Karpas-422 (cell line): ENCODE results near the gene SMYD3. TPM values are rescaled to one million over a fixed set of nuclear protein-coding genes. Genes with fewer than 3 reads are reported as not detected.

Experiments used
- DNase-seq: peaks from one replicate; pipeline ENCODE4 v3.0.0-alpha.2; 2015
- H2AFZ ChIP-seq: fragments of 200-600 bp; sonication (generic); 2 replicates; pipeline ENCODE4 v1.6.1; 2014; ENCODE audit warnings: antibody characterized with exemption, low read length, mixed read lengths
- H3K27ac ChIP-seq: fragments of 200-600 bp; sonication (generic); 2 replicates; pipeline ENCODE4 v1.5.1; 2014; ENCODE audit warnings: mild to moderate bottlenecking, low read length, moderate library complexity
- H3K27me3 ChIP-seq: fragments of 200-600 bp; sonication (generic); 2 replicates; pipeline ENCODE4 v1.6.1; 2014; ENCODE audit warnings: low read length, mixed read lengths
- H3K36me3 ChIP-seq: fragments of 200-600 bp; sonication (generic); 2 replicates; pipeline ENCODE4 v1.6.1; 2014; ENCODE audit warnings: low read length, mixed read lengths; ENCODE audit not compliant: insufficient read depth
- H3K4me1 ChIP-seq: fragments of 200-600 bp; sonication (generic); 2 replicates; pipeline ENCODE4 v1.6.1; 2014; ENCODE audit warnings: mild to moderate bottlenecking, low read length, mixed read lengths
- H3K4me2 ChIP-seq: fragments of 200-600 bp; sonication (generic); 2 replicates; pipeline ENCODE4 v1.6.1; 2014; ENCODE audit warnings: low read length, low read depth, mild to moderate bottlenecking; ENCODE audit not compliant: poor library complexity, severe bottlenecking
- H3K4me3 ChIP-seq: fragments of 200-600 bp; sonication (generic); 2 replicates; pipeline ENCODE4 v1.5.1; 2014; ENCODE audit warnings: mild to moderate bottlenecking, antibody characterized with exemption, low read length, mixed read lengths
- H3K79me2 ChIP-seq: fragments of 200-600 bp; sonication (generic); 2 replicates; pipeline ENCODE4 v1.6.1; 2014; ENCODE audit warnings: mild to moderate bottlenecking, low read length, mixed read lengths
- H3K9ac ChIP-seq: fragments of 200-600 bp; sonication (generic); 2 replicates; pipeline ENCODE4 v1.6.0; 2014; ENCODE audit warnings: low read length
- H3K9me2 ChIP-seq: fragments of 200-600 bp; sonication (generic), shearing (Covaris generic); replicated peaks from 2 replicates; pipeline ENCODE4 v1.6.0; 2014; ENCODE audit warnings: mild to moderate bottlenecking, low read length, moderate library complexity; ENCODE audit not compliant: insufficient read depth
- H3K9me3 ChIP-seq: fragments of 300-700, 200-600 bp; sonication (generic); 2 replicates; pipeline ENCODE4 v1.6.1; 2014; ENCODE audit warnings: low read length, mixed read lengths
- H4K20me1 ChIP-seq: fragments of 200-600 bp; sonication (generic); 2 replicates; pipeline ENCODE4 v1.6.1; 2014; ENCODE audit warnings: mild to moderate bottlenecking, antibody characterized with exemption, low read length, low read depth; ENCODE audit not compliant: insufficient read depth
- total RNA-seq: library from RNA; depleted of rRNA; stranded (reverse); fragments of >200 nt; shearing (Covaris generic); gene quantifications from 2 replicates; pipeline ENCODE4 v1.2.3, GENCODE V29; 2014; ENCODE audit warnings: low replicate concordance

Gene SMYD3
- total RNA-seq, 1 experiment from 2014 or later: 67.1 TPM

GRCh38 chr1:246221485-246222255, 285.4 kb downstream of the SMYD3 start:
- H3K27me3 ChIP-seq: no peaks in the 10 kb centered on the region
- peaks cover 8% of the 10 kb centered on the region for H3K9me3 ChIP-seq
- H3K9me2 ChIP-seq: no peaks in the 10 kb centered on the region
- no peak for DNase-seq
- no peaks in the 10 kb centered on the region; the same call in 1 of the 2 replicates for H3K36me3 ChIP-seq
- H3K27ac ChIP-seq: no peak overlapping the region
- H3K9ac ChIP-seq: no peak overlapping the region
- peaks cover 18% of the 10 kb centered on the region for H3K79me2 ChIP-seq
- no peak overlapping the region for H3K4me3 ChIP-seq
- peaks cover 45% of the 10 kb centered on the region for H3K4me1 ChIP-seq
- H3K4me2 ChIP-seq: no peak overlapping the region
- no peaks in the 10 kb centered on the region for H4K20me1 ChIP-seq
- H2AFZ ChIP-seq: no peak overlapping the region

- Histone ChIP-seq H3K79me2 (peaks cover 24% of the 10 kb centered on the region), H2AFZ (no peak overlapping the region), H3K27me3 (no peaks in the 10 kb centered on the region), H3K9me3 (peaks cover 8% of the 10 kb centered on the region), H3K36me3 (no peaks in the 10 kb centered on the region; the same call in 1 of the 2 replicates), H3K4me2 (no peak overlapping the region), H3K9me2 (no peaks in the 10 kb centered on the region), H3K9ac (no peak overlapping the region), H4K20me1 (no peaks in the 10 kb centered on the region), H3K4me3 (no peak overlapping the region), H3K27ac (peak overlapping the region; percentile 92), H3K4me1 (peaks cover 49% of the 10 kb centered on the region)
- DNase-seq: no peak
These were observed 286.5 kb downstream of the SMYD3 start for GRCh38 chr1:246220495-246221065.

DNA sequence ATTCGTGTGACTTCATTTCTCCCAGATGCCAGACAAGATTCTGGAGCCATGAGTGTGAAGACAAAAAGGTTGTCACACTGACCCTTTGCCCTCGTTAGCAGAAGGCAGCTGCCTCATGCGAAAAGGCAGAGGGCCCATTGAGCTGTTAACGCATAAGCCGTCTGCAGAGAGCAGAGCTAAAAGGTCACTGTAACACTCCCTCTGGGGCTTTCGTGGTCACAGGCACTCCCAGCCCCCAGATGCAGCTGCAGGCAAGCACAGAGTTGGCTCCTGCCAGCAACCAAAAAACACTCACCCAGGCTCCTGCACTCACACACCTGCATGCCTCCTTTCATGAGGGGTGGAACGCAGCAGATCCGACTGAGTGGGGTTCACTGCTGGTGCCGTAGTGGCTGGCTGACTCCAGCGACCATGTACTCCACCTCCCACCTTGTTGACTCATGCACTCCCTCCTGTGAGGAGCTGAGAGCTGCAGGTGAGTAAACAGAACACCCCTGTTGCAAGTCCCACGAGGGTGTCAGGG, 287.5 kb downstream of the SMYD3 start:
- peak; percentile 92 for DNase-seq
- Histone ChIP-seq H3K4me3 (peak overlapping the region; percentile 57), H2AFZ (no peak overlapping the region), H3K4me2 (peak overlapping the region; percentile 54), H3K79me2 (peaks cover 25% of the 10 kb centered on the region), H3K9me3 (peaks cover 8% of the 10 kb centered on the region), H3K27me3 (no peaks in the 10 kb centered on the region), H3K9ac (peak overlapping the region; percentile 66), H3K9me2 (no peaks in the 10 kb centered on the region), H3K36me3 (no peaks in the 10 kb centered on the region; the same call in 1 of the 2 replicates), H3K27ac (peak overlapping the region; percentile 92), H3K4me1 (peaks cover 59% of the 10 kb centered on the region), H4K20me1 (no peaks in the 10 kb centered on the region)

GRCh38 chr1:246218686-246219085, 288.4 kb downstream of the SMYD3 start:
- H3K27me3 ChIP-seq: no peaks in the 10 kb centered on the region
- peak overlapping the region; percentile 92 for H3K27ac ChIP-seq
- no peak for DNase-seq
- H3K36me3 ChIP-seq: no peaks in the 10 kb centered on the region; the same call in 1 of the 2 replicates
- peak overlapping the region; percentile 57 for H3K4me3 ChIP-seq
- H3K9me2 ChIP-seq: no peaks in the 10 kb centered on the region
- H3K79me2 ChIP-seq: peaks cover 34% of the 10 kb centered on the region
- H3K4me2 ChIP-seq: peak overlapping the region; percentile 54
- H4K20me1 ChIP-seq: no peaks in the 10 kb centered on the region
- peaks cover 8% of the 10 kb centered on the region for H3K9me3 ChIP-seq
- no peak overlapping the region for H2AFZ ChIP-seq
- peaks cover 68% of the 10 kb centered on the region for H3K4me1 ChIP-seq
- H3K9ac ChIP-seq: peak overlapping the region; percentile 66

DNA sequence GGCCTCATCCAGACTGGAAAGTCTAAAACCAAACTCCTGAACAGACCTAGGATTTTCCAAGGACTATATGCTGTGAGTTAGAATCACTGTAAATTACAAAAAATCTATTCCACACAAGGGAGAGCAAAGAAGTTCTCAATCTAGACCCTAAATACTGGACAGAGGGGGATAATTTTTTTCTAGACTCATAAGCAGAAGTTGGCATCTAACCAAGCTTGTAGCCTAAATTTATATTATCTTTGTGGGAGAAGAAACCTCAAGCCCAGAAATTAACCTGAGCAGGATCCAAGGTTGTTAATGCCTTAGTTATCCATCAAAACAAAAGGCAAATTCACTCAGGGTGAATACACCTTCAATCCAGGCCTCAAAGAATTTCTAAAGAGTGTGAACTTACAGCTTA, 290.2 kb downstream of the SMYD3 start:
- no peak overlapping the region for H2AFZ ChIP-seq
- no peak for DNase-seq
- H3K4me1 ChIP-seq: peaks cover 81% of the 10 kb centered on the region
- H3K27me3 ChIP-seq: no peaks in the 10 kb centered on the region
- peak overlapping the region; percentile 94 for H3K27ac ChIP-seq
- no peaks in the 10 kb centered on the region for H3K9me2 ChIP-seq
- H3K4me3 ChIP-seq: peak overlapping the region; percentile 27; the same call in 1 of the 2 replicates
- H3K9ac ChIP-seq: peak overlapping the region; percentile 25; the same call in 1 of the 2 replicates
- peaks cover 8% of the 10 kb centered on the region for H3K9me3 ChIP-seq
- no peaks in the 10 kb centered on the region for H4K20me1 ChIP-seq
- H3K36me3 ChIP-seq: no peaks in the 10 kb centered on the region; the same call in 1 of the 2 replicates
- H3K4me2 ChIP-seq: peak overlapping the region; percentile 72
- H3K79me2 ChIP-seq: peaks cover 50% of the 10 kb centered on the region

DNA sequence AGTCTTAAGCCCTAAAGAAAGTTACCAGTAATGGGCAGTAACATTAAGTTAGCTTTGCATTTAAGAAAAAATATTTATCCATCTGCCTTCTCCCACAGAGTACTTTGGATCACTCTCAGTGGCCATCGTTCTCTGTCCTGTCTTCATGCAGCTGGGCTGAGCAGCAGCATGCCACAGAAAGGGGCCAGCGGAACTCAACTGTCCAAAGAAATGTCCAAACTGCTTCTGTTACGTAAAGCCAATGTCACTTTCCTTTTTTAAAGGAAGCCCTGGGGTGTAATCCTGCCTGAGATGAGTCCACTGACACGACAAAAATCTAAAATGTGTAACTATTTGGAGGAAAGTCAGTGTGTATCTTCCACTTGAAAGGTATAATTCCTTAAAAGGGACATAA, 291.6 kb downstream of the SMYD3 start:
- DNase-seq: no peak
- no peaks in the 10 kb centered on the region for H4K20me1 ChIP-seq
- no peaks in the 10 kb centered on the region for H3K36me3 ChIP-seq
- peaks cover 80% of the 10 kb centered on the region for H3K4me1 ChIP-seq
- H3K4me2 ChIP-seq: peak overlapping the region; percentile 72
- H2AFZ ChIP-seq: peak overlapping the region; percentile 65; the same call in 1 of the 2 replicates
- peak overlapping the region; percentile 53 for H3K4me3 ChIP-seq
- H3K9me3 ChIP-seq: peaks cover 2% of the 10 kb centered on the region; the same call in 1 of the 2 replicates
- no peaks in the 10 kb centered on the region for H3K9me2 ChIP-seq
- no peaks in the 10 kb centered on the region for H3K27me3 ChIP-seq
- H3K9ac ChIP-seq: peak overlapping the region; percentile 66
- H3K79me2 ChIP-seq: peaks cover 61% of the 10 kb centered on the region
- H3K27ac ChIP-seq: peak overlapping the region; percentile 94

GRCh38 chr1:246214708-246215509, 292.2 kb downstream of the SMYD3 start:
- Histone ChIP-seq H3K9ac (peak overlapping the region; percentile 66), H3K27me3 (no peaks in the 10 kb centered on the region)

More at GRCh38 chr1:246214708-246215509, 292.2 kb downstream of the SMYD3 start:
- peak overlapping the region; percentile 72 for H3K4me2 ChIP-seq
- H3K27ac ChIP-seq: peak overlapping the region; percentile 94
- no peaks in the 10 kb centered on the region for H3K36me3 ChIP-seq
- no peaks in the 10 kb centered on the region for H3K9me2 ChIP-seq
- H4K20me1 ChIP-seq: no peaks in the 10 kb centered on the region
- H3K79me2 ChIP-seq: peaks cover 61% of the 10 kb centered on the region
- H2AFZ ChIP-seq: no peak overlapping the region
- no peaks in the 10 kb centered on the region for H3K9me3 ChIP-seq
- peak overlapping the region; percentile 53 for H3K4me3 ChIP-seq
- H3K4me1 ChIP-seq: peaks cover 74% of the 10 kb centered on the region
- DNase-seq: peak; percentile 94
